Fibroblast of lung (primary cell): ENCODE measurements around the gene STIMATE. TPM values are rescaled to one million over a fixed set of nuclear protein-coding genes. Genes with fewer than 3 reads are reported as not detected.

Experiments used
- DNase-seq, 2 donors: peaks; one replicate each; pipeline versions ENCODE4 v3.0.0 to v3.0.0-alpha.2; 2010; ENCODE audit warnings: low read depth in 2 of 2
- H2AFZ ChIP-seq: 2 replicates; pipeline ENCODE4 v1.5.1; 2012; ENCODE audit warnings: low read length, control low read depth, inconsistent platforms
- H3K27ac ChIP-seq: 2 replicates; pipeline ENCODE4 v1.5.1; 2011; ENCODE audit warnings: low read length, control low read depth; ENCODE audit not compliant: insufficient read depth
- H3K27me3 ChIP-seq: 2 replicates; pipeline ENCODE4 v1.5.1; 2011; ENCODE audit warnings: mild to moderate bottlenecking, low read length; ENCODE audit not compliant: control insufficient read depth, insufficient read depth
- H3K36me3 ChIP-seq: 2 replicates; pipeline ENCODE4 v1.5.1; 2011; ENCODE audit warnings: low read length; ENCODE audit not compliant: control insufficient read depth, insufficient read depth
- H3K4me1 ChIP-seq: 2 replicates; pipeline ENCODE4 v1.5.1; 2011; ENCODE audit warnings: low read length; ENCODE audit not compliant: control insufficient read depth, insufficient read depth; ENCODE audit errors: extremely low read depth
- H3K4me2 ChIP-seq: 2 replicates; pipeline ENCODE4 v1.5.1; 2011; ENCODE audit warnings: low read length, control low read depth; ENCODE audit not compliant: insufficient read depth; ENCODE audit errors: extremely low read depth
- H3K4me3 ChIP-seq, 4 experiments: fragments of 200-600 bp in 1 of 4; sonication (generic) in 1 of 4; replicated peaks in 1 of 4; 2 replicates each; pipeline ENCODE4 v1.5.1; 2011 to 2016; ENCODE audit warnings: low read length in 4 of 4, low read depth in 3 of 4, mild to moderate bottlenecking in 3 of 4, control low read depth in 2 of 4, inconsistent platforms in 1 of 4, mixed read lengths in 1 of 4; ENCODE audit not compliant: insufficient read depth in 1 of 4; ENCODE audit errors: control extremely low read depth in 1 of 4
- H3K79me2 ChIP-seq: 2 replicates; pipeline ENCODE4 v1.5.1; 2012; ENCODE audit warnings: mild to moderate bottlenecking, low read length, inconsistent platforms; ENCODE audit not compliant: control insufficient read depth, insufficient read depth
- H3K9ac ChIP-seq: 2 replicates; pipeline ENCODE4 v1.5.1; 2011; ENCODE audit warnings: mild to moderate bottlenecking, low read length, control low read depth; ENCODE audit not compliant: insufficient read depth
- H3K9me3 ChIP-seq: 2 replicates; pipeline ENCODE4 v1.5.1; 2012; ENCODE audit warnings: low read depth, low read length; ENCODE audit not compliant: control insufficient read depth, insufficient read depth
- H4K20me1 ChIP-seq: 2 replicates; pipeline ENCODE4 v1.5.1; 2011; ENCODE audit warnings: low read length; ENCODE audit not compliant: control insufficient read depth, insufficient read depth; ENCODE audit errors: extremely low read depth
- CTCF ChIP-seq, 2 donors: IDR thresholded peaks in 1 of 2; conservative IDR thresholded peaks in 1 of 2; 1 replicate in 1 of 2; 2 replicates in 1 of 2; pipeline ENCODE4 v1.5.1; 2011 to 2012; ENCODE audit warnings: low read length in 2 of 2, control low read depth in 1 of 2, inconsistent platforms in 1 of 2, low read depth in 1 of 2, mild to moderate bottlenecking in 1 of 2
- EZH2 ChIP-seq: IDR thresholded peaks from 2 replicates; pipeline ENCODE4 v1.5.1; 2012; ENCODE audit warnings: low read length, control low read depth, mild to moderate bottlenecking; ENCODE audit errors: missing control alignments
- polyA plus RNA-seq, 2 donors: library from polyadenylated mRNA; depleted of rRNA in 1 of 2; stranded (reverse) in 1 of 2; unstranded in 1 of 2; fragments of >200 nt; gene quantifications; 2 replicates each; pipeline ENCODE4 v1.2.1, GENCODE V29; 2011 to 2012; ENCODE audit warnings: missing spikeins in 1 of 2
- total RNA-seq: library from RNA; depleted of rRNA; stranded (reverse); fragments of >200 nt; gene quantifications from 2 replicates; pipeline ENCODE4 v1.2.1, GENCODE V29; 2014

Gene STIMATE
- total and polyA plus RNA-seq, 2 donors (not counting 1 experiment from before 2014, with no cell fraction given) = 11.6 to 13.0 TPM

- Histone ChIP-seq H3K9ac (no peak overlapping the region), H3K4me1 (peaks cover 10% of the 10 kb centered on the region), H3K36me3 (no peaks in the 10 kb centered on the region), H3K27ac (no peak overlapping the region), H4K20me1 (no peaks in the 10 kb centered on the region), H2AFZ (no peak overlapping the region), H3K27me3 (no peaks in the 10 kb centered on the region), H3K79me2 (peaks cover 21% of the 10 kb centered on the region), H3K9me3 (no peaks in the 10 kb centered on the region), H3K4me3 (no peak overlapping the region), H3K4me2 (no peak overlapping the region)
- no peak for DNase-seq
- no peak for TF ChIP-seq EZH2
- no peak for TF ChIP-seq CTCF (conservative IDR thresholded peaks at IDR 0.05 in 1 of 2, IDR thresholded peaks at IDR 0.05 in 1 of 2; ENCODE audit: low read depth in 1 of 2, low read length in 2 of 2)
These were observed 6.6 kb downstream of the STIMATE start for GRCh38 chr3:52890735-52891134.

GRCh38 chr3:52889901-52890300, 7.4 kb downstream of the STIMATE start:
- Histone ChIP-seq H3K4me1 (peaks cover 10% of the 10 kb centered on the region), H2AFZ (no peak overlapping the region), H3K27ac (no peak overlapping the region), H3K4me3 (no peak overlapping the region), H3K79me2 (peaks cover 21% of the 10 kb centered on the region), H4K20me1 (no peaks in the 10 kb centered on the region), H3K36me3 (no peaks in the 10 kb centered on the region), H3K27me3 (no peaks in the 10 kb centered on the region), H3K9me3 (no peaks in the 10 kb centered on the region), H3K9ac (no peak overlapping the region), H3K4me2 (no peak overlapping the region)
- DNase-seq = no peak
- TF ChIP-seq EZH2 (no peak), CTCF (conservative IDR thresholded peaks at IDR 0.05 in 1 of 2, IDR thresholded peaks at IDR 0.05 in 1 of 2; ENCODE audit: low read depth in 1 of 2, low read length in 2 of 2) (no peak)

- H3K27me3 ChIP-seq = no peaks in the 10 kb centered on the region
- no peak overlapping the region for H3K9ac ChIP-seq
- H4K20me1 ChIP-seq = no peaks in the 10 kb centered on the region
- H3K9me3 ChIP-seq = no peaks in the 10 kb centered on the region
- H3K4me3 ChIP-seq = no peak overlapping the region
- no peaks in the 10 kb centered on the region for H3K36me3 ChIP-seq
- H2AFZ ChIP-seq = no peak overlapping the region
- no peak overlapping the region for H3K4me2 ChIP-seq
- no peak for TF ChIP-seq CTCF (conservative IDR thresholded peaks at IDR 0.05 in 1 of 2, IDR thresholded peaks at IDR 0.05 in 1 of 2; ENCODE audit: low read depth in 1 of 2, low read length in 2 of 2)
- no peak for TF ChIP-seq EZH2
- H3K4me1 ChIP-seq = peaks cover 4% of the 10 kb centered on the region
- no peak for DNase-seq
- peaks cover 19% of the 10 kb centered on the region for H3K79me2 ChIP-seq
- no peak overlapping the region for H3K27ac ChIP-seq
These were observed 10.2 kb downstream of the STIMATE start for GRCh38 chr3:52887166-52887565.
